OCI-LY7 (cell line): Measurements from ENCODE around the gene CDKN2A. TPM values are rescaled to one million over a fixed set of nuclear protein-coding genes. Genes with fewer than 3 reads are reported as not detected.

ENCODE experiments used
- BruUV-seq: library from RNA; stranded (reverse); fragments of 400-500 nt; replicated peaks from 2 replicates; lab custom pipeline; 2021; lab: Mats Ljungman, UMichigan
- CTCF ChIA-PET: fragments of 300-600 bp; sonication (Branson Sonifier 250); formaldehyde crosslinking; loops from one replicate; lab custom pipeline; 2022; ENCODE audit warnings: antibody characterized with exemption; ENCODE audit not compliant: unreplicated experiment; lab: Charles Lee
- POLR2A ChIA-PET: fragments of 300-600 bp; sonication (Branson Sonifier 250); formaldehyde crosslinking; loops from one replicate; lab custom pipeline; 2022; ENCODE audit warnings: antibody characterized with exemption; lab: Charles Lee
- DNase-seq: peaks from one replicate; pipeline ENCODE4 v3.0.0-alpha.2; 2015; ENCODE audit warnings: low spot score
- H2AFZ ChIP-seq: fragments of 200-600 bp; sonication (generic), shearing (Covaris generic); 2 replicates; pipeline ENCODE4 v1.6.1; 2014; ENCODE audit warnings: mild to moderate bottlenecking, antibody characterized with exemption, low read length, moderate library complexity
- H3K27ac ChIP-seq: fragments of 200-600 bp; sonication (generic); 2 replicates; pipeline ENCODE4 v1.5.1; 2014; ENCODE audit warnings: mixed run types, low read depth, mild to moderate bottlenecking, moderate library complexity, low read length, inconsistent platforms; ENCODE audit not compliant: poor library complexity, severe bottlenecking
- H3K36me3 ChIP-seq: fragments of 200-600 bp; sonication (generic); 2 replicates; pipeline ENCODE4 v1.6.1; 2014; ENCODE audit warnings: mild to moderate bottlenecking, antibody characterized with exemption, low read length, moderate library complexity, mixed read lengths; ENCODE audit not compliant: insufficient read depth
- H3K4me1 ChIP-seq: fragments of 200-600 bp; sonication (generic); 2 replicates; pipeline ENCODE4 v1.5.1; 2014; ENCODE audit warnings: mild to moderate bottlenecking, low read length; ENCODE audit not compliant: insufficient read depth, poor library complexity, severe bottlenecking
- H3K4me2 ChIP-seq: fragments of 200-600 bp; sonication (generic); 2 replicates; pipeline ENCODE4 v1.6.1; 2014; ENCODE audit warnings: mild to moderate bottlenecking, low read length
- H3K4me3 ChIP-seq: fragments of 200-600 bp; sonication (generic); 2 replicates; pipeline ENCODE4 v1.5.1; 2014; ENCODE audit warnings: mild to moderate bottlenecking, low read depth, low read length; ENCODE audit not compliant: poor library complexity, severe bottlenecking
- H3K79me2 ChIP-seq: fragments of 200-600 bp; sonication (generic); 2 replicates; pipeline ENCODE4 v1.6.1; 2016; ENCODE audit warnings: low read depth, mild to moderate bottlenecking, low read length, moderate library complexity, mixed read lengths; ENCODE audit not compliant: insufficient read depth
- H3K9me2 ChIP-seq: fragments of 200-600 bp; sonication (generic); 2 replicates; pipeline ENCODE4 v1.6.1; 2016; ENCODE audit warnings: mild to moderate bottlenecking, low read length, mixed read lengths; ENCODE audit not compliant: insufficient read depth
- H3K9me3 ChIP-seq: fragments of 200-600 bp; sonication (generic); 2 replicates; pipeline ENCODE4 v1.6.1; 2014; ENCODE audit warnings: mild to moderate bottlenecking, mixed run types, low read length, mixed read lengths
- H4K20me1 ChIP-seq: fragments of 200-600 bp; sonication (generic); 2 replicates; pipeline ENCODE4 v1.6.1; 2014; ENCODE audit warnings: mild to moderate bottlenecking, antibody characterized with exemption, low read length, moderate library complexity, mixed read lengths; ENCODE audit not compliant: insufficient read depth
- CTCF ChIP-seq: fragments of 200-600 bp; sonication (generic); conservative IDR thresholded peaks from 2 replicates; pipeline ENCODE4 v1.5.1; 2014; ENCODE audit warnings: mild to moderate bottlenecking, antibody characterized with exemption, low read length, moderate library complexity, mixed read lengths
- EZH2phosphoT487 ChIP-seq: fragments of 200-600 bp; sonication (generic); IDR thresholded peaks from 2 replicates; pipeline ENCODE4 v1.6.1; 2018; ENCODE audit warnings: low read depth, borderline replicate concordance, mild to moderate bottlenecking, mixed run types, antibody characterized with exemption, low read length, moderate library complexity, mixed read lengths
- intact Hi-C: fragments of 100-400 bp; cut with micrococcal nuclease; formaldehyde crosslinking; loops from one replicate; pipeline ENCODE4 v1.10.0; 2022; ENCODE audit not compliant: unreplicated experiment
- total RNA-seq, 2 experiments: library from RNA; depleted of rRNA in 1 of 2; stranded (reverse); fragments of >200 nt in 1 of 2; shearing (Covaris generic) in 1 of 2; gene quantifications; 2 replicates each; pipeline ENCODE4 v1.2.3, GENCODE V29; 2014 to 2022

The CDKN2A gene
- total RNA-seq, 2 experiments from 2014 or later, result 145 to 216 TPM

DNA sequence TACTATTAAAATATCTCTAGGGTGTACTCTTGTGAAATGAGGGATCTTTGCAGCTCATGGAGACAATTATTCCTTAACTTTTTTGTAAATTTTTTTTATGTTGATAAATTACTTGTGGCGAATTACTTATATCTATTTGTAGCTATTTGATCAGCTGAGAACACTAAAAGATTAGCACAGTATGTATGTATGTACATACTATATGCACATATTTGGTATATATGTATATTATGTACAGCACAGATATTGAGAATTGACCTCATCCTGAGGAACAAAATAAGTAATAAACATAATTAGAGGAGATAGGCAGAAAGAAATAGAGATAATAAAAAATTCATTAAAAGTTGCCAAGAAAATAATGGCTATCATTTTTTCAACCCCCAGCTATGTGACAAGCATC is 11.8 kb downstream of the CDKN2A start:
- Histone ChIP-seq H3K79me2 (peaks cover 96% of the 10 kb centered on the region), H2AFZ (no peak overlapping the region), H3K27ac (no peak overlapping the region), H3K4me1 (peaks cover 26% of the 10 kb centered on the region), H3K36me3 (peaks cover 51% of the 10 kb centered on the region), H3K4me2 (no peak overlapping the region), H3K9me3 (no peaks in the 10 kb centered on the region), H3K4me3 (no peak overlapping the region), H3K9me2 (no peaks in the 10 kb centered on the region), H4K20me1 (0 out of 2 replicates have a peak, but pooled peaks cover 12% of the 10 kb centered on the region)
- POLR2A ChIA-PET, result interaction anchor here (0.7 to 4.9 kb wide), 8 partner anchors 9 to 244 kb away, joined by 3 to 24 read pairs (median 3); no protein-coding TSS in a partner anchor
- intact Hi-C loops, result no loop called here
- no peak for TF ChIP-seq CTCF
- TF ChIP-seq EZH2phosphoT487, result no peak
- BruUV-seq, result no TSS peak
- no peak for DNase-seq
- CTCF ChIA-PET, result no interaction called here

DNA sequence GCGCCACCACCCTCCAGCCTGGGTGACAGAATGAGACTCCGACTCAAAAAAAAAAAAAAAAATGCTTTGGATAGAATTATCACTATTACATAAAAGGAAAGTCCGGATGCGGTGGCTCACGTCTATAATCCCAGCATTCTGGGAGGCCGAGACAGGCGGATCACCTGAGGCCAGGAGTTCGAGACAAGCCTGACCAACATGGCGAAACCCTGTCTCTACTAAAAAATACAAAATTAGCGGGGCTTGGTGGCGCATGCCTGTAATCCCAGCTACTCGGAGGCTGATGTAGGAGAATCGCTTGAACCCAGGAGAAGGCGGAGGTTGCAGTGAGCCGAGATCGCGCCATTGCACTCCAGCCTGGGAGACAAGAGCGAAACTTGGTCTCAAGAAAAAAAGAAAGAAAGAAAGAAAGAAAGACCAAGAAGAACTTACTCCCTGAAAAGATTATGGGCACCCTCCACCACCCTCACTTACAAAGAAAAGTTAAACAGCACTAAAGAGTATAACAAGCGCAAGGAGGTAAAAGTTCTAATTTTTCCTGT is 17.8 kb downstream of the CDKN2A start:
- TF ChIP-seq CTCF (no peak), EZH2phosphoT487 (no peak)
- no peaks in the 10 kb centered on the region; the same call in 1 of the 2 replicates for H4K20me1 ChIP-seq
- H2AFZ ChIP-seq, result no peak overlapping the region
- H3K4me3 ChIP-seq, result no peak overlapping the region
- ChIA-PET CTCF (no interaction called here), POLR2A (interaction anchor here (0.5 to 1.2 kb wide), 5 partner anchors 9 to 787 kb away, joined by 3 to 4 read pairs (median 4); no protein-coding TSS in a partner anchor)
- H3K36me3 ChIP-seq, result peaks cover 69% of the 10 kb centered on the region
- H3K9me2 ChIP-seq, result no peaks in the 10 kb centered on the region
- BruUV-seq, result no TSS peak
- H3K27ac ChIP-seq, result no peak overlapping the region
- H3K4me2 ChIP-seq, result no peak overlapping the region
- H3K4me1 ChIP-seq, result peaks cover 13% of the 10 kb centered on the region
- no peaks in the 10 kb centered on the region; the same call in 1 of the 2 replicates for H3K9me3 ChIP-seq
- no peak for DNase-seq
- peaks cover 82% of the 10 kb centered on the region for H3K79me2 ChIP-seq
- intact Hi-C loops, result no loop called here

- Histone ChIP-seq H2AFZ (no peak overlapping the region), H3K79me2 (peaks cover 71% of the 10 kb centered on the region), H3K27ac (no peak overlapping the region), H3K9me2 (no peaks in the 10 kb centered on the region), H3K36me3 (peaks cover 79% of the 10 kb centered on the region), H4K20me1 (no peaks in the 10 kb centered on the region; the same call in 1 of the 2 replicates), H3K4me3 (no peak overlapping the region), H3K9me3 (no peaks in the 10 kb centered on the region; the same call in 1 of the 2 replicates), H3K4me1 (peaks cover 13% of the 10 kb centered on the region), H3K4me2 (peak overlapping the region; percentile 53; the same call in 1 of the 2 replicates)
- TF ChIP-seq EZH2phosphoT487 (no peak), CTCF (no peak)
- ChIA-PET CTCF (no interaction called here), POLR2A (interaction anchor here (0.6 to 3.0 kb wide), 3 partner anchors 8 to 166 kb away, joined by 4 to 12 read pairs (median 4); no protein-coding TSS in a partner anchor)
- BruUV-seq, result no TSS peak
- no peak for DNase-seq
- intact Hi-C loops, result no loop called here
Observed at GRCh38 chr9:21974722-21975409, 19.3 kb downstream of the CDKN2A start.
